ENCODE data around the gene AHCYL1.

The AHCYL1 gene

DNA sequence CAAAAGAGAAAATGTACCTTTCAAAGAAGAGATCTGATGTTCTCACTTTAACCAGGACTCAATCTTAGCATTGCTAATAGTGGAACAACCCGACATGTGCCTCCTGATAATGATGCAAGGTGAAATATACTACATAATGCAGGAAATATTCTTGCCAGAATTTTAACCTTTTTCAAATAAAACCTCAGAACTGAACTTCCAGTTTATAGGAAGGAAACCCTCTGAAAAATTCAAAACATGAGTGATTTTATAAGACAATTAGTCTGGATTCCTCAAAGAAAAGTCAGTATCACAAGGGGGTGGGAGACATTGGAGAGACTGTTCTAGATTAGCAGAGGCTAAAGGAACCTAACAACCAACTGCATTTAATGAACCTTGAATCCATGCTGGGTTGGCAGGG lies 18.1 kb downstream of the AHCYL1 start:
- Histone ChIP-seq H3K36me3 (ENCODE audit: control insufficient read depth in 1 of 2, insufficient read depth in 2 of 2, low read length in 2 of 2) (no peaks in the 10 kb centered on the region), H3K27me3 (ENCODE audit: low read depth, low read length) (no peaks in the 10 kb centered on the region), H3K27ac (ENCODE audit: low read length) (no peak overlapping the region), H3K4me1 (ENCODE audit: control insufficient read depth in 1 of 2, insufficient read depth in 2 of 2, low read length in 2 of 2) (peaks cover 11 to 41% of the 10 kb centered on the region in 2 donors), H3K4me3 (ENCODE audit: low read depth in 1 of 2, low read length in 2 of 2) (no peak overlapping the region), H3K9me3 (ENCODE audit: control insufficient read depth in 1 of 2, low read length in 2 of 2) (no peaks in the 10 kb centered on the region)

DNA sequence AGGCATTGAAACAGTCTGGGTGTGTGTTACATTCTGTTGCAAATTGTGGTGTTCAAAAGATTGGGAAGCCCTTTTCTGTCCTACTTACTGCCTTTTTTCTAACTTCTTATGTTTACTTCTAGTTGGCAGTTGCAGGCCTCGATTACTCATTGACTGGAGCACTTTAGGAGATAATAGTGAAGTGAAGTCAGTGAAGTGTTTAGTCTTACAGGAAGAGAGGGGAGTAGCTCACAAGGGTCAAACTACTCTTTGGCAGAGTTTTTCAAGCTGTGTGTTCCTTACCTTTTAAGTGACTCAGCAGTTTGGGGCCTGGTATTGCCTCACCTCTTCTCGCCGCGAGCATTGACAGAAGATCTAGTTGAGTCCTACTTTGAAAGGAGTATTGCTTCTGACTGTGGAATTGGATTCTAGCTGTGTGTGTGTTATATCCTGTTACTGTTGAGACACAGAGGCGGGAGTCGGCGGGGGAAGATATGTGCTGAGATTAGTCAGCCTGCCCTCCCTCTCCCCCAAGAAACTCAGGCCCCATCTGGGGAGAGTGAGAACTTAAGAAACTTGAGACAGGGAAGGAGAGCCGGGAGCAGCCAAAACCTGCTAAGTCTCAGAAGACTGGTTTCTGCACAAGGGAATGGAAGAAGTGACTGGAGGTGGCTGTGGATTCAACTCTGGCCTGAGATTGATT lies 19.3 kb downstream of the AHCYL1 start:
- H3K27ac ChIP-seq (ENCODE audit: low read length): peak overlapping the region; percentile 64
- H3K27me3 ChIP-seq (ENCODE audit: low read depth, low read length): no peaks in the 10 kb centered on the region
- H3K4me3 ChIP-seq (ENCODE audit: low read depth in 1 of 2, low read length in 2 of 2): peak overlapping the region; percentile 8 to 40
- H3K4me1 ChIP-seq (ENCODE audit: control insufficient read depth in 1 of 2, insufficient read depth in 2 of 2, low read length in 2 of 2): peaks cover 11 to 47% of the 10 kb centered on the region in 2 donors
- peaks cover under 1 to 1% of the 10 kb centered on the region in 2 donors for H3K36me3 ChIP-seq (ENCODE audit: control insufficient read depth in 1 of 2, insufficient read depth in 2 of 2, low read length in 2 of 2)
- H3K9me3 ChIP-seq (ENCODE audit: control insufficient read depth in 1 of 2, low read length in 2 of 2): no peaks in the 10 kb centered on the region

DNA sequence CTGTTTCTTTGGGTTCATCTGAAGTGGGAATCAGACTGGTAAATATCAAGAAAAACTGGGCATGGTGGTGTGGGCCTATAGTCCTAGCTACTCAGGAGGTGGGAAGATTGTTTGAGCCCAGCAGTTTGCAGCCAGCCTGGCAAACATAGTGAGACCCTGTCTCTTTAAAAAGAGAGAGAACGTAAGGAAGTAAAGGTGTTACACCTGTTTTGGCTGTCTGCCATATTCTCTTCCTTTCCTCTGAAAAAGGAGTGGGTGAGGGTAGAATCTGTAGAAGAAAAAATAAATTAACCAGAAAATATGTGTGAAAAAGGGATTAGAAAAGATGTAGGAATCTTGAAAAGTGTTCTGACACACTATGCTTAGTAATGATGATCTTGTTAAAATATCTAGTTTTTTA lies 20.0 kb downstream of the AHCYL1 start:
- H3K27me3 ChIP-seq (ENCODE audit: low read depth, low read length): no peaks in the 10 kb centered on the region
- H3K4me1 ChIP-seq (ENCODE audit: control insufficient read depth in 1 of 2, insufficient read depth in 2 of 2, low read length in 2 of 2): peaks cover 11 to 47% of the 10 kb centered on the region in 2 donors
- H3K36me3 ChIP-seq (ENCODE audit: control insufficient read depth in 1 of 2, insufficient read depth in 2 of 2, low read length in 2 of 2): peaks cover 7 to 8% of the 10 kb centered on the region in 2 donors
- peak overlapping the region; percentile 64 for H3K27ac ChIP-seq (ENCODE audit: low read length)
- H3K9me3 ChIP-seq (ENCODE audit: control insufficient read depth in 1 of 2, low read length in 2 of 2): no peaks in the 10 kb centered on the region
- H3K4me3 ChIP-seq (ENCODE audit: low read depth in 1 of 2, low read length in 2 of 2): peak overlapping the region; percentile 8 to 40

DNA sequence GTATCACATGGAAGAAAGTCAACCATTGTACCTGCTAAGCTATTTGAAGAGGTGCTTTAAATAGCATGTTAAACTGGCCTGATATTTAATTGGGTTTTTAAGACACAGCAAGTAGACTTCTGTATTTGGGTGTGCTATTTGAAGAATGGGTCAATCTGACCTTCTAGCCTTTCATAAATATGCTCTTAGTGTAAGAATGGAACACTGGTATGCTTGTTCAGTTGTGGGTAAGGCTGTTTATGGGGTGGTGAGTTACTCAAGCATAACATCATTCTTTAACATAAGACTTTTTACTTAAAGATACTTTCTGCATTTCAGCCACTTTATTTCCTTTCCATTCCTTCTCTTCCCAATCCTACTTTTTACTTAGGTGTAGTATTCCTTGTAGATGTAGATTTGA lies 21.4 kb downstream of the AHCYL1 start:
- Histone ChIP-seq H3K9me3 (ENCODE audit: control insufficient read depth in 1 of 2, low read length in 2 of 2) (no peaks in the 10 kb centered on the region), H3K27me3 (ENCODE audit: low read depth, low read length) (no peaks in the 10 kb centered on the region), H3K27ac (ENCODE audit: low read length) (no peak overlapping the region), H3K4me1 (ENCODE audit: control insufficient read depth in 1 of 2, insufficient read depth in 2 of 2, low read length in 2 of 2) (peaks cover 11 to 47% of the 10 kb centered on the region in 2 donors), H3K4me3 (ENCODE audit: low read depth in 1 of 2, low read length in 2 of 2) (no peak overlapping the region), H3K36me3 (ENCODE audit: control insufficient read depth in 1 of 2, insufficient read depth in 2 of 2, low read length in 2 of 2) (peaks cover 14 to 22% of the 10 kb centered on the region in 2 donors)

DNA sequence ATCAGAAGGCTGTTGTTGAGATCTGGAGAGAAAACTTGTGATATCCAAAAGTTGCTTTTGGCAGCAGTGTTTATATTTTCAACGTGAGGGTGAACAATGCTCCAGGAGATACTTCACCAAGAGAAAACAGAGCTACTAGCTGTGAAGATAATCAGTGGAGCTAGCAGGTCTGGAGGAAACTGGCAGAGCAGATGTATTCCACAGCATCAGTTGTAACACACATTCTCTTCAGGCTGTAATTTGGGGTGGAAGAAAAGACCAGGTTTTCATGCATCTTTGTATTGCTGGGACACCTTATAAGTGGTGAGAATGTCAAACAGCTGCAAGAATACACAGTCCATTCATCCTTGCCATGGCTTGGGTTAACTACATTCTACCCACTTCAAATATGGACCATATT lies 22.0 kb downstream of the AHCYL1 start:
- H3K36me3 ChIP-seq (ENCODE audit: control insufficient read depth in 1 of 2, insufficient read depth in 2 of 2, low read length in 2 of 2): peaks cover 14 to 27% of the 10 kb centered on the region in 2 donors
- H3K4me3 ChIP-seq (ENCODE audit: low read depth in 1 of 2, low read length in 2 of 2): no peak overlapping the region
- no peak overlapping the region for H3K27ac ChIP-seq (ENCODE audit: low read length)
- peaks cover 11 to 47% of the 10 kb centered on the region in 2 donors for H3K4me1 ChIP-seq (ENCODE audit: control insufficient read depth in 1 of 2, insufficient read depth in 2 of 2, low read length in 2 of 2)
- H3K27me3 ChIP-seq (ENCODE audit: low read depth, low read length): no peaks in the 10 kb centered on the region
- H3K9me3 ChIP-seq (ENCODE audit: control insufficient read depth in 1 of 2, low read length in 2 of 2): no peaks in the 10 kb centered on the region

DNA sequence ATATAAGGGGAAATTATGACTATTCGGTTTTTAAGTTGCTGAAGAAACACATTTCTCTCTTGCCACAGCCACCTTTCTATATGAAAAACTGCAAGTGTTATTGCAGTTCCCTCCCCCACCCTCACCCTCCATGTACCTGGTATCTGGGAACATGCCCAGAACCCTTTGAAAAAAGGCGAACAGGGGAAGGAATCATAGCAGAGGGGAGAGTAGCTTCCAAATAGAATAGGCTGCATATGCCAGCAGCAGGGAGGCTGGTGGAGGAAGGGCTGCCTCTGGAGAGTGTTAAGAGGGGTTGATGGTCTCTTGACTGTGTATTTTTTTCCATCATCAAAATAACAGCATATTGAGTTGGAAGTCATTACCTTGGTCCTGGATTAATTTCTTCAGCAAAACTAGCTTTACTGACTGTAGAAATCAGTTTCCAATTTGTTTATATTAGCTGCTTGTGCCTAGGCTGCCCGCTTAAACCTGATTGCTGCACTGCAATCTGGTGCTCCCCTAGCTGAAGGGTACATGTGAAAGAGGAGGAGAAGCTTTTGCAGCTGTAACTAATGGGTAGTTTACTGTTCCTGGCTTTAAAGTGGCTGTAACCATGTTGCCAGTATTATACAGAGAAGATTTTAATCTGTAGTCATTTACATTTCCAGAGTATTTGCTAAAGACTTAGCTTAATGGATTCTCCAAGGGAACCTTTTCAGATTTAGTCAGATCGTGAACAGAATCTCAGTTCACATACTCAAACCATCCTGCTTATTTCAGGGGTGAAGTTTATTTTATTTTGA lies 22.7 kb downstream of the AHCYL1 start:
- Histone ChIP-seq H3K9me3 (ENCODE audit: control insufficient read depth in 1 of 2, low read length in 2 of 2) (no peaks in the 10 kb centered on the region), H3K27me3 (ENCODE audit: low read depth, low read length) (no peaks in the 10 kb centered on the region), H3K4me1 (ENCODE audit: control insufficient read depth in 1 of 2, insufficient read depth in 2 of 2, low read length in 2 of 2) (peaks cover 11 to 51% of the 10 kb centered on the region in 2 donors), H3K4me3 (ENCODE audit: low read depth in 1 of 2, low read length in 2 of 2) (no peak overlapping the region), H3K27ac (ENCODE audit: low read length) (no peak overlapping the region), H3K36me3 (ENCODE audit: control insufficient read depth in 1 of 2, insufficient read depth in 2 of 2, low read length in 2 of 2) (peaks cover 17 to 35% of the 10 kb centered on the region in 2 donors)

DNA sequence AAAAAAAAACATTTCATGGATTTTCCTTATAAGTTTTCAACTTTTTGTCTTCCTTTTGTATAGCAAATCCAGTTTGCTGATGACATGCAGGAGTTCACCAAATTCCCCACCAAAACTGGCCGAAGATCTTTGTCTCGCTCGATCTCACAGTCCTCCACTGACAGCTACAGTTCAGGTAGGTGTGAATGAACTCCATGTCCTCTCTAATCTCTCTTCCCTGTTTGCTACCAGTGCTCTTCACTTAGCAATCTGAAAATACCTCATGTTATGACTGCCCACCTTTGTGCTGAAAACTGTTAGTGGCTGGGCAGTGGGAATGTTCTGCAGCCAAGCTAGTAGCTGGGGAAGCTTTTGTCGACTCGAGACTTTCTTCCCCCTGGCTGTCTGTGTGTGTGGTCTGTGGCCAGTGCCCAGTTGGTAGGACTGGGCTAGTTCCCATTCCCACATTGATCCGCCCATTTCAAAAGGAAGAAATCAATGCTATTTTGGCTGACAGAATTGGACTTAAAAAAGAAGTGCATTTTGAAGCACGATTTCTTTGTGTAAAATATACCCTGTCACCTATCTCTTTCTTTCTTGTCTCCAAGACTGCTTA lies 24.5 kb downstream of the AHCYL1 start:
- no peak overlapping the region for H3K27ac ChIP-seq (ENCODE audit: low read length)

DNA sequence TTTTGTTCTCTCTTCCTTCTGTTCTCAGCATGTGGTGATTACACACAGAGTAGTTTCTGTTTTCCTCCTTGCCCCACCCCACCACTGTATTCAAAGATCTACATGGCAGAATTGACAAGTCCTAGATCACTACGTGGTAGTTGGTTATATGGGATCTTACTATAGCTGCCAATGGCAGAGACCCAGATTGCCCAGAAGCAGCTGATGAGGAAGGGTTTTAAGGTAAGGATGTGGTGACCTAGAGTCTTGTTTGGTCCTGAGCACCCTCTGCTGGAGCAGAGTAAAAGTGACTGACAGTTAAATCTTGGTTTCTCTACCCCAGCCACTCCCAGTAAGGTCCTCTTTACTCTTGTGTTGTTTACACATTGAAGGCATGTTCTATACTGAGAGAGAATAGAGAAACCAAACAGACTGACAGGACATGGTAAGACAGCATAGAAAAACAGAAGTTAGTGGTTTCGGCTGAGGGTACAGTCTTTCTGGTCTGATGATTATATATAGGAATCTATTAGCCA lies 27.0 kb downstream of the AHCYL1 start:
- Histone ChIP-seq H3K9me3 (ENCODE audit: control insufficient read depth in 1 of 2, low read length in 2 of 2) (no peaks in the 10 kb centered on the region), H3K4me3 (ENCODE audit: low read depth in 1 of 2, low read length in 2 of 2) (no peak overlapping the region), H3K27me3 (ENCODE audit: low read depth, low read length) (no peaks in the 10 kb centered on the region), H3K36me3 (ENCODE audit: control insufficient read depth in 1 of 2, insufficient read depth in 2 of 2, low read length in 2 of 2) (peaks cover 57 to 61% of the 10 kb centered on the region in 2 donors), H3K4me1 (ENCODE audit: control insufficient read depth in 1 of 2, insufficient read depth in 2 of 2, low read length in 2 of 2) (peaks cover 0 to 19% of the 10 kb centered on the region in 2 donors), H3K27ac (ENCODE audit: low read length) (no peak overlapping the region)

More for the DNA sequence above, 24.5 kb downstream of the AHCYL1 start:
- H3K4me3 ChIP-seq (ENCODE audit: low read depth in 1 of 2, low read length in 2 of 2): no peak overlapping the region
- no peaks in the 10 kb centered on the region for H3K9me3 ChIP-seq (ENCODE audit: control insufficient read depth in 1 of 2, low read length in 2 of 2)
- peaks cover 32 to 42% of the 10 kb centered on the region in 2 donors for H3K36me3 ChIP-seq (ENCODE audit: control insufficient read depth in 1 of 2, insufficient read depth in 2 of 2, low read length in 2 of 2)
- H3K4me1 ChIP-seq (ENCODE audit: control insufficient read depth in 1 of 2, insufficient read depth in 2 of 2, low read length in 2 of 2): peaks cover 6 to 42% of the 10 kb centered on the region in 2 donors
- no peaks in the 10 kb centered on the region for H3K27me3 ChIP-seq (ENCODE audit: low read depth, low read length)

DNA sequence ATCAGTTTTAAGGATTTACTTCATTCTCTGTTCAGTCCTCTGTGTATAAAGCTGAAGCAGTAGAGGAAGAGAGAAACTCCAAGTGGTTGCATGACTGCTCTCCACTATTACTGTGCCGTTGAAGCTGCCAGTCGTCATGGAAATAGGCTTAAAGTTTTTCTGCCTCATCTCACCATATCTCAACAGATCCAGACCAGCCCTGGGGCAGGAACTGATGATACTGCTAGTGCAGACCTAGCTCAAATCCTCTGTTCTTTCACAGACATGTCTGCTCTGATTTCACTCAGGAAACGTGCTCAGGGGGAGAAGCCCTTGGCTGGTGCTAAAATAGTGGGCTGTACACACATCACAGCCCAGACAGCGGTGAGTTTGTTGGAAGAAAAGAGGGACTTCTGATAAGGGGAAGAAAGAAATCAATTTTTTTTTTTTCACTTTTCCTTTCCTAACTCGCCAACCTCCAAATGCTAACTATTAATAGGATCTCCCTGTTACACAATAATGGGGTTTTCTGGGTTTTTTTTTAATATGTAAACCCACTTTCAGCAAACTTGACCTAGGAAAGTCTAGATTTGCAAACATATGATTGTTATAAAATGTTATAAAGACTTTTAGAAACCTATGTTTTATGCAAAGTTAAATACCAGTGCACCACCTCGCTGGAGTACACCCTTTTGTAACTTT lies 27.7 kb downstream of the AHCYL1 start:
- no peaks in the 10 kb centered on the region for H3K9me3 ChIP-seq (ENCODE audit: control insufficient read depth in 1 of 2, low read length in 2 of 2)
- H3K4me3 ChIP-seq (ENCODE audit: low read depth in 1 of 2, low read length in 2 of 2): no peak overlapping the region
- no peak overlapping the region for H3K27ac ChIP-seq (ENCODE audit: low read length)
- peaks cover 0 to 13% of the 10 kb centered on the region in 2 donors for H3K4me1 ChIP-seq (ENCODE audit: control insufficient read depth in 1 of 2, insufficient read depth in 2 of 2, low read length in 2 of 2)
- H3K27me3 ChIP-seq (ENCODE audit: low read depth, low read length): no peaks in the 10 kb centered on the region
- peaks cover 63 to 67% of the 10 kb centered on the region in 2 donors for H3K36me3 ChIP-seq (ENCODE audit: control insufficient read depth in 1 of 2, insufficient read depth in 2 of 2, low read length in 2 of 2)

DNA sequence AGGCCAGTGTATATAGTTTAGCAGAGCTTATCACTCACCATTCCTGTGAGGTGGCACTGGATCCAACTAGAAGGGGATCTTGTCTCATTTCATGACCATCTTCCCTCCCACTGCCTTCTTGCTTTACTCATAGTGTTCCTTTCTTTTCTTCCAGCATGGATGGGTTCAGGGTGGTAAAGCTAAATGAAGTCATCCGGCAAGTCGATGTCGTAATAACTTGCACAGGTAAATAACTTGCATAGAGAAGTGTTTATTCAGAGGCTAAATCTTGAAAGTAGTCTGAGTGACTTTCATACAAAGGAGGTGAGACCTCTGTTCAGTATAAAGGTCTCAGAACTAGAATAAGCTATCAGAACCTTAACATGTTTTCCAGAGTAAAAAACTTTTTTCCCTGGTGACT lies 33.2 kb downstream of the AHCYL1 start:
- H3K27ac ChIP-seq (ENCODE audit: low read length): no peak overlapping the region
- H3K9me3 ChIP-seq (ENCODE audit: control insufficient read depth in 1 of 2, low read length in 2 of 2): no peaks in the 10 kb centered on the region
- no peak overlapping the region for H3K4me3 ChIP-seq (ENCODE audit: low read depth in 1 of 2, low read length in 2 of 2)
- H3K4me1 ChIP-seq (ENCODE audit: control insufficient read depth in 1 of 2, insufficient read depth in 2 of 2, low read length in 2 of 2): no peaks in the 10 kb centered on the region
- no peaks in the 10 kb centered on the region for H3K27me3 ChIP-seq (ENCODE audit: low read depth, low read length)
- peaks cover 80 to 96% of the 10 kb centered on the region in 2 donors for H3K36me3 ChIP-seq (ENCODE audit: control insufficient read depth in 1 of 2, insufficient read depth in 2 of 2, low read length in 2 of 2)

DNA sequence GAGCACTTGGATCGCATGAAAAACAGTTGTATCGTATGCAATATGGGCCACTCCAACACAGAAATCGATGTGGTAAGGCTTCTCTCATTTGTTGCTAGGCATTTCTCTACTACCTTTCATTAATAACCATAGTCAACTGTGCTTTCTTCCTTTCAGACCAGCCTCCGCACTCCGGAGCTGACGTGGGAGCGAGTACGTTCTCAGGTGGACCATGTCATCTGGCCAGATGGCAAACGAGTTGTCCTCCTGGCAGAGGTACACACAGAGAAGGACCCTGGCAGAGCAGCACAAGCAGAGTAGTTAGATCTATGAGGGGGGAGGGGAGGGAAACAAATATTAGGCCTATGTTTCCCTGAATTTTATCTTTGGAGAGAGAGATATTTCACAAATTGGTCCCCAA lies 33.8 kb downstream of the AHCYL1 start:
- Histone ChIP-seq H3K36me3 (ENCODE audit: control insufficient read depth in 1 of 2, insufficient read depth in 2 of 2, low read length in 2 of 2) (peaks cover 85 to 96% of the 10 kb centered on the region in 2 donors), H3K27ac (ENCODE audit: low read length) (no peak overlapping the region), H3K4me3 (ENCODE audit: low read depth in 1 of 2, low read length in 2 of 2) (no peak overlapping the region), H3K9me3 (ENCODE audit: control insufficient read depth in 1 of 2, low read length in 2 of 2) (no peaks in the 10 kb centered on the region), H3K27me3 (ENCODE audit: low read depth, low read length) (no peaks in the 10 kb centered on the region), H3K4me1 (ENCODE audit: control insufficient read depth in 1 of 2, insufficient read depth in 2 of 2, low read length in 2 of 2) (no peaks in the 10 kb centered on the region)
